WTC11 (cell line): ENCODE data around the gene VSIG10L2. TPM values are rescaled to one million over a fixed set of nuclear protein-coding genes. Genes with fewer than 3 reads are reported as not detected.
A peak's percentile ranks its signal among the peaks of the same experiment; 100 is the strongest.

Experiments
- ATAC-seq: fragments of 200-7000 bp; cut with Tn5 transposase; 2 replicates; pipeline ENCODE4 v1.10.0; 2021; ENCODE audit warnings: mild to moderate bottlenecking, moderate library complexity
- CTCF ChIA-PET: fragments of 300-600 bp; sonication (Branson Sonifier 250); formaldehyde crosslinking; loops from one replicate; lab custom pipeline; 2021; ENCODE audit warnings: antibody characterized with exemption; lab: Charles Lee
- POLR2A ChIA-PET: fragments of 350-600 bp; sonication (Branson Sonifier 250); formaldehyde crosslinking; loops from one replicate; lab custom pipeline; 2021; ENCODE audit warnings: antibody characterized with exemption; lab: Charles Lee
- DNase-seq: peaks from one replicate; pipeline ENCODE4 v3.0.0; 2021; ENCODE audit warnings: low spot score
- H3K27ac Mint-ChIP-seq: 2 replicates; pipeline ENCODE4 v1.8.0; 2021; ENCODE audit warnings: mixed read lengths
- H3K27me3 Mint-ChIP-seq: 2 replicates; pipeline ENCODE4 v1.8.0; 2021; ENCODE audit warnings: low read depth, mild to moderate bottlenecking, moderate library complexity, mixed read lengths
- H3K36me3 Mint-ChIP-seq: 2 replicates; pipeline ENCODE4 v1.8.0; 2021; ENCODE audit warnings: mixed read lengths
- H3K4me1 Mint-ChIP-seq: 2 replicates; pipeline ENCODE4 v1.8.0; 2022; ENCODE audit warnings: mixed read lengths
- H3K4me3 Mint-ChIP-seq: 2 replicates; pipeline ENCODE4 v1.8.0; 2021; ENCODE audit warnings: mild to moderate bottlenecking, moderate library complexity, mixed read lengths
- H3K9me3 Mint-ChIP-seq: 2 replicates; pipeline ENCODE4 v1.8.0; 2021; ENCODE audit warnings: mixed read lengths
- CBFB ChIP-seq: sonication (generic); formaldehyde crosslinking; IDR thresholded peaks from 2 replicates; pipeline ENCODE4 v1.8.1; 2022; ENCODE audit warnings: mild to moderate bottlenecking, low read depth, missing genetic modification reagents
- ELF4 ChIP-seq: sonication (generic); formaldehyde crosslinking; IDR thresholded peaks from 2 replicates; pipeline ENCODE4 v1.8.1; 2022; ENCODE audit warnings: low read depth, mild to moderate bottlenecking, moderate library complexity, missing genetic modification reagents
- ESRRA ChIP-seq: sonication (generic); formaldehyde crosslinking; IDR thresholded peaks from 2 replicates; pipeline ENCODE4 v1.8.1; 2022; ENCODE audit warnings: mild to moderate bottlenecking, missing genetic modification reagents, borderline replicate concordance
- FOXK1 ChIP-seq: sonication (generic); formaldehyde crosslinking; IDR thresholded peaks from 2 replicates; pipeline ENCODE4 v1.8.0; 2022; ENCODE audit warnings: mild to moderate bottlenecking, moderate library complexity, missing genetic modification reagents
- FOXP1 ChIP-seq: sonication (generic); formaldehyde crosslinking; IDR thresholded peaks from 2 replicates; pipeline ENCODE4 v1.8.0; 2022; ENCODE audit warnings: missing genetic modification reagents, mild to moderate bottlenecking, moderate library complexity, borderline replicate concordance
- HMGA2 ChIP-seq: fragments of 250-450 bp; sonication (Bioruptor Pico); IDR thresholded peaks from 2 replicates; pipeline ENCODE4 v1.4.0; 2021; ENCODE audit warnings: mild to moderate bottlenecking, moderate library complexity
- KAT7 ChIP-seq: sonication (generic); formaldehyde crosslinking; IDR thresholded peaks from 2 replicates; pipeline ENCODE4 v1.8.1; 2023; ENCODE audit warnings: missing genetic modification reagents, mild to moderate bottlenecking, borderline replicate concordance
- MXD4 ChIP-seq: fragments of 250-450 bp; sonication (Bioruptor Pico); IDR thresholded peaks from 2 replicates; pipeline ENCODE4 v1.8.0; 2021; ENCODE audit warnings: mild to moderate bottlenecking, moderate library complexity, borderline replicate concordance
- NR3C1 ChIP-seq: sonication (generic); formaldehyde crosslinking; conservative IDR thresholded peaks from 2 replicates; pipeline ENCODE4 v1.8.1; 2023; ENCODE audit warnings: low read depth, mild to moderate bottlenecking, missing genetic modification reagents
- OVOL2 ChIP-seq: fragments of 250-450 bp; sonication (Bioruptor Pico); IDR thresholded peaks from 2 replicates; pipeline ENCODE4 v1.9.0; 2021; ENCODE audit warnings: mild to moderate bottlenecking, borderline replicate concordance
- PRRX2 ChIP-seq: fragments of 250-450 bp; sonication (Bioruptor Pico); IDR thresholded peaks from 2 replicates; pipeline ENCODE4 v1.8.0; 2021; ENCODE audit warnings: mild to moderate bottlenecking
- SMAD4 ChIP-seq: sonication (generic); formaldehyde crosslinking; IDR thresholded peaks from 2 replicates; pipeline ENCODE4 v1.8.0; 2022; ENCODE audit warnings: mild to moderate bottlenecking, missing genetic modification reagents
- SOX15 ChIP-seq: fragments of 250-450 bp; sonication (Bioruptor Pico); IDR thresholded peaks from 2 replicates; pipeline ENCODE4 v1.9.0; 2021; ENCODE audit warnings: mild to moderate bottlenecking
- TCF7 ChIP-seq: sonication (generic); formaldehyde crosslinking; IDR thresholded peaks from 2 replicates; pipeline ENCODE4 v1.8.0; 2022; ENCODE audit warnings: mild to moderate bottlenecking, low read depth, missing genetic modification reagents, moderate library complexity
- TEAD1 ChIP-seq: sonication (generic); formaldehyde crosslinking; IDR thresholded peaks from 2 replicates; pipeline ENCODE4 v1.8.0; 2022; ENCODE audit warnings: mild to moderate bottlenecking, missing genetic modification reagents
- ZNF138 ChIP-seq: sonication (generic); formaldehyde crosslinking; conservative IDR thresholded peaks from 2 replicates; pipeline ENCODE4 v1.8.1; 2022; ENCODE audit warnings: mild to moderate bottlenecking, moderate library complexity, missing genetic modification reagents
- ZNF416 ChIP-seq: fragments of 250-450 bp; sonication (Bioruptor Pico); IDR thresholded peaks from 2 replicates; pipeline ENCODE4 v1.9.0; 2021; ENCODE audit warnings: mild to moderate bottlenecking, inconsistent platforms
- ZNF423 ChIP-seq: fragments of 250-450 bp; sonication (Bioruptor Pico); IDR thresholded peaks from 2 replicates; pipeline ENCODE4 v2.1.2; 2022; ENCODE audit warnings: mild to moderate bottlenecking, moderate library complexity
- total RNA-seq: library from RNA; stranded (reverse); gene quantifications from 3 replicates; pipeline ENCODE4 v1.2.3, GENCODE V29; 2021
- TF ChIP-seq, protein P1 (sequence below): sonication (generic); formaldehyde crosslinking; IDR thresholded peaks from 2 replicates; pipeline ENCODE4 v1.8.0; 2023; ENCODE audit warnings: mild to moderate bottlenecking, missing genetic modification reagents
- TF ChIP-seq, protein P2 (sequence below): sonication (generic); formaldehyde crosslinking; conservative IDR thresholded peaks from 2 replicates; pipeline ENCODE4 v1.8.1; 2022; ENCODE audit warnings: mild to moderate bottlenecking, missing genetic modification reagents
- TF ChIP-seq, protein P3 (sequence below): sonication (generic); formaldehyde crosslinking; IDR thresholded peaks from 2 replicates; pipeline ENCODE4 v1.8.1; 2022; ENCODE audit warnings: mild to moderate bottlenecking, moderate library complexity, missing genetic modification reagents
- TF ChIP-seq, protein P4 (sequence below): sonication (generic); formaldehyde crosslinking; IDR thresholded peaks from 2 replicates; pipeline ENCODE4 v1.8.0; 2022; ENCODE audit warnings: mild to moderate bottlenecking, missing genetic modification reagents
- TF ChIP-seq, protein P5 (sequence below): sonication (generic); formaldehyde crosslinking; IDR thresholded peaks from 2 replicates; pipeline ENCODE4 v1.8.1; 2023; ENCODE audit warnings: mild to moderate bottlenecking, missing genetic modification reagents
- TF ChIP-seq, protein P6 (sequence below): sonication (generic); formaldehyde crosslinking; IDR thresholded peaks from 2 replicates; pipeline ENCODE4 v1.8.1; 2023; ENCODE audit warnings: mild to moderate bottlenecking, moderate library complexity, missing genetic modification reagents

VSIG10L2 gene
- total RNA-seq, 1 experiment from 2014 or later: not detected

DNA sequence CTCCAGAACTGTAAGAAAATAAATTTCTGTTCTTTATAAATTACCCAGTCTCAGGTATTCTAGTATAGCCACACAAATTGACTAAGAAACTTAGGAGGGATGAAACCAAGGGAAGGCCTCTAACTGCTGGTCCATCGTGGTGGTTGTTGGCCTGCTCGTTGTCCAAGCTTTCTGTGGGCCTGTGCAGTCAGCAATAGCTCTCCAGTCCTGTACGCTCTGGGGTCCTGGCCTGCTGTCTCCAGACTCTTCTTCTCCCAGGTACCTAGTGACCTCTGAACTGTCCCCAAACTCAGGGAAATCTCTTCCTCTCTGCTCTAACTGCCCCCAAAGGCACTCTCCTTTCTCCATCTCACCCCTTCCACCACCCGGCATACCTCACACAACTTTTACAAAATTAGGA is 5.7 kb upstream of the VSIG10L2 start (continued):
- TF ChIP-seq, protein P1, sequence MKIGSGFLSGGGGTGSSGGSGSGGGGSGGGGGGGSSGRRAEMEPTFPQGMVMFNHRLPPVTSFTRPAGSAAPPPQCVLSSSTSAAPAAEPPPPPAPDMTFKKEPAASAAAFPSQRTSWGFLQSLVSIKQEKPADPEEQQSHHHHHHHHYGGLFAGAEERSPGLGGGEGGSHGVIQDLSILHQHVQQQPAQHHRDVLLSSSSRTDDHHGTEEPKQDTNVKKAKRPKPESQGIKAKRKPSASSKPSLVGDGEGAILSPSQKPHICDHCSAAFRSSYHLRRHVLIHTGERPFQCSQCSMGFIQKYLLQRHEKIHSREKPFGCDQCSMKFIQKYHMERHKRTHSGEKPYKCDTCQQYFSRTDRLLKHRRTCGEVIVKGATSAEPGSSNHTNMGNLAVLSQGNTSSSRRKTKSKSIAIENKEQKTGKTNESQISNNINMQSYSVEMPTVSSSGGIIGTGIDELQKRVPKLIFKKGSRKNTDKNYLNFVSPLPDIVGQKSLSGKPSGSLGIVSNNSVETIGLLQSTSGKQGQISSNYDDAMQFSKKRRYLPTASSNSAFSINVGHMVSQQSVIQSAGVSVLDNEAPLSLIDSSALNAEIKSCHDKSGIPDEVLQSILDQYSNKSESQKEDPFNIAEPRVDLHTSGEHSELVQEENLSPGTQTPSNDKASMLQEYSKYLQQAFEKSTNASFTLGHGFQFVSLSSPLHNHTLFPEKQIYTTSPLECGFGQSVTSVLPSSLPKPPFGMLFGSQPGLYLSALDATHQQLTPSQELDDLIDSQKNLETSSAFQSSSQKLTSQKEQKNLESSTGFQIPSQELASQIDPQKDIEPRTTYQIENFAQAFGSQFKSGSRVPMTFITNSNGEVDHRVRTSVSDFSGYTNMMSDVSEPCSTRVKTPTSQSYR (CRISPR knock-in tag): no peak
- no peak for TF ChIP-seq FOXK1 (CRISPR knock-in tag)
- TF ChIP-seq ELF4 (CRISPR knock-in tag): no peak
- TF ChIP-seq, protein P2, sequence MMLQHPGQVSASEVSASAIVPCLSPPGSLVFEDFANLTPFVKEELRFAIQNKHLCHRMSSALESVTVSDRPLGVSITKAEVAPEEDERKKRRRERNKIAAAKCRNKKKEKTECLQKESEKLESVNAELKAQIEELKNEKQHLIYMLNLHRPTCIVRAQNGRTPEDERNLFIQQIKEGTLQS (CRISPR knock-in tag): no peak
- no peak for TF ChIP-seq ESRRA
- TF ChIP-seq NR3C1 (CRISPR knock-in tag): no peak

DNA sequence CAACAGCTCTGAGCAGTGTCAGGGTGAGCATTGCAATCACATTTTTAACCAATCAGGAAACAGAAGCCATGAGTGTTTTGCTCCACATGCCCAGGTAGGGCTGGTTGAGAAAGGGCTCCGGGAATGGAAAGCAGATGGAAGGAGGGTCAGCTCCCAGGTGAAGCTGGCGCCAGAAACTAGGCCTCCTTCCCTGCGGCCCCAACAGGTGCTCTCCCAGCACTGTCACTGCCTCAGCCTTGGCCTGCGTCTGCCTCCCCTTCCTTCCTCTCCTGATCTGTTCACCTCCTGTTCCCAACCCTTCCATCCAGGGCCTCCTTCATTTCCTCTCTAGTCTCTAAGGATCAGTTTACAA is 4.6 kb upstream of the VSIG10L2 start:
- peak; percentile 12 for ATAC-seq
- TF ChIP-seq SOX15 (CRISPR knock-in tag): no peak
- TF ChIP-seq MXD4: no peak
- TF ChIP-seq, protein P3, sequence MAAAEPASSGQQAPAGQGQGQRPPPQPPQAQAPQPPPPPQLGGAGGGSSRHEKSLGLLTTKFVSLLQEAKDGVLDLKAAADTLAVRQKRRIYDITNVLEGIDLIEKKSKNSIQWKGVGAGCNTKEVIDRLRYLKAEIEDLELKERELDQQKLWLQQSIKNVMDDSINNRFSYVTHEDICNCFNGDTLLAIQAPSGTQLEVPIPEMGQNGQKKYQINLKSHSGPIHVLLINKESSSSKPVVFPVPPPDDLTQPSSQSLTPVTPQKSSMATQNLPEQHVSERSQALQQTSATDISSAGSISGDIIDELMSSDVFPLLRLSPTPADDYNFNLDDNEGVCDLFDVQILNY: no peak
- no peak for TF ChIP-seq ELF4 (CRISPR knock-in tag)
- no peak for TF ChIP-seq SMAD4 (CRISPR knock-in tag)
- TF ChIP-seq ZNF138 (CRISPR knock-in tag): no peak
- no peak for TF ChIP-seq FOXP1
- TF ChIP-seq CBFB (CRISPR knock-in tag): no peak
- TF ChIP-seq, protein P4, sequence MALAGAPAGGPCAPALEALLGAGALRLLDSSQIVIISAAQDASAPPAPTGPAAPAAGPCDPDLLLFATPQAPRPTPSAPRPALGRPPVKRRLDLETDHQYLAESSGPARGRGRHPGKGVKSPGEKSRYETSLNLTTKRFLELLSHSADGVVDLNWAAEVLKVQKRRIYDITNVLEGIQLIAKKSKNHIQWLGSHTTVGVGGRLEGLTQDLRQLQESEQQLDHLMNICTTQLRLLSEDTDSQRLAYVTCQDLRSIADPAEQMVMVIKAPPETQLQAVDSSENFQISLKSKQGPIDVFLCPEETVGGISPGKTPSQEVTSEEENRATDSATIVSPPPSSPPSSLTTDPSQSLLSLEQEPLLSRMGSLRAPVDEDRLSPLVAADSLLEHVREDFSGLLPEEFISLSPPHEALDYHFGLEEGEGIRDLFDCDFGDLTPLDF (CRISPR knock-in tag): no peak
- TF ChIP-seq HMGA2 (CRISPR knock-in tag): no peak
- no peak for TF ChIP-seq ZNF416
- TF ChIP-seq OVOL2 (CRISPR knock-in tag): no peak
- TF ChIP-seq PRRX2: no peak
- TF ChIP-seq KAT7 (CRISPR knock-in tag): no peak
- no peak for TF ChIP-seq TCF7 (CRISPR knock-in tag)
- TF ChIP-seq, protein P5, sequence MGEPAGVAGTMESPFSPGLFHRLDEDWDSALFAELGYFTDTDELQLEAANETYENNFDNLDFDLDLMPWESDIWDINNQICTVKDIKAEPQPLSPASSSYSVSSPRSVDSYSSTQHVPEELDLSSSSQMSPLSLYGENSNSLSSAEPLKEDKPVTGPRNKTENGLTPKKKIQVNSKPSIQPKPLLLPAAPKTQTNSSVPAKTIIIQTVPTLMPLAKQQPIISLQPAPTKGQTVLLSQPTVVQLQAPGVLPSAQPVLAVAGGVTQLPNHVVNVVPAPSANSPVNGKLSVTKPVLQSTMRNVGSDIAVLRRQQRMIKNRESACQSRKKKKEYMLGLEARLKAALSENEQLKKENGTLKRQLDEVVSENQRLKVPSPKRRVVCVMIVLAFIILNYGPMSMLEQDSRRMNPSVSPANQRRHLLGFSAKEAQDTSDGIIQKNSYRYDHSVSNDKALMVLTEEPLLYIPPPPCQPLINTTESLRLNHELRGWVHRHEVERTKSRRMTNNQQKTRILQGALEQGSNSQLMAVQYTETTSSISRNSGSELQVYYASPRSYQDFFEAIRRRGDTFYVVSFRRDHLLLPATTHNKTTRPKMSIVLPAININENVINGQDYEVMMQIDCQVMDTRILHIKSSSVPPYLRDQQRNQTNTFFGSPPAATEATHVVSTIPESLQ (CRISPR knock-in tag): no peak
- no peak for TF ChIP-seq ZNF423 (CRISPR knock-in tag)
- TF ChIP-seq, protein P6, sequence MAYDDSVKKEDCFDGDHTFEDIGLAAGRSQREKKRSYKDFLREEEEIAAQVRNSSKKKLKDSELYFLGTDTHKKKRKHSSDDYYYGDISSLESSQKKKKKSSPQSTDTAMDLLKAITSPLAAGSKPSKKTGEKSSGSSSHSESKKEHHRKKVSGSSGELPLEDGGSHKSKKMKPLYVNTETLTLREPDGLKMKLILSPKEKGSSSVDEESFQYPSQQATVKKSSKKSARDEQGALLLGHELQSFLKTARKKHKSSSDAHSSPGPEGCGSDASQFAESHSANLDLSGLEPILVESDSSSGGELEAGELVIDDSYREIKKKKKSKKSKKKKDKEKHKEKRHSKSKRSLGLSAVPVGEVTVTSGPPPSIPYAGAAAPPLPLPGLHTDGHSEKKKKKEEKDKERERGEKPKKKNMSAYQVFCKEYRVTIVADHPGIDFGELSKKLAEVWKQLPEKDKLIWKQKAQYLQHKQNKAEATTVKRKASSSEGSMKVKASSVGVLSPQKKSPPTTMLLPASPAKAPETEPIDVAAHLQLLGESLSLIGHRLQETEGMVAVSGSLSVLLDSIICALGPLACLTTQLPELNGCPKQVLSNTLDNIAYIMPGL (CRISPR knock-in tag): no peak
- no peak for TF ChIP-seq TEAD1 (CRISPR knock-in tag)
- H3K9me3 Mint-ChIP-seq: no peaks in the 10 kb centered on the region
- H3K27me3 Mint-ChIP-seq: no peaks in the 10 kb centered on the region; the same call in 1 of the 2 replicates
- ChIA-PET CTCF (interaction anchor here (1.0 to 3.2 kb wide), 24 partner anchors 9 to 252 kb away, joined by 3 to 28 read pairs (median 6); partner anchors contain the start of gene HYLS1), POLR2A (interaction anchor here (1.3 kb wide), 1 partner anchor 252 kb away, joined by 4 read pairs; no protein-coding TSS in a partner anchor)
- H3K4me1 Mint-ChIP-seq: peaks cover 23% of the 10 kb centered on the region
- no peak overlapping the region for H3K4me3 Mint-ChIP-seq
- no peak for DNase-seq
- H3K27ac Mint-ChIP-seq: peak overlapping the region; percentile 47
- no peaks in the 10 kb centered on the region for H3K36me3 Mint-ChIP-seq
